ENCODE results near the gene SSNA1. TPM values are rescaled to one million over a fixed set of nuclear protein-coding genes. Genes with fewer than 3 reads are reported as not detected.

Gene SSNA1
- total and polyA plus RNA-seq, 9 of the 15 experiments (the other 6 are each of a cell fraction or from before 2014, with no cell fraction given), result 1.9 to 130 (median 57.1) TPM

- TF ChIP-seq CHAMP1 (IDR thresholded peaks at IDR 0.05) (no peak), ZNF217 (CRISPR knock-in tag; IDR thresholded peaks at IDR 0.05) (no peak), ZNF124 (CRISPR knock-in tag; IDR thresholded peaks at IDR 0.05) (0 out of 2 replicates have a peak, but pooled peaks have one; percentile 19), FOXK2 (conservative IDR thresholded peaks at IDR 0.05 in 1 of 2, IDR thresholded peaks at IDR 0.05 in 1 of 2; ENCODE audit: low read depth in 2 of 2) (peak; percentile 82 to 83; a peak in 3 of 4 replicates), POLR2H (tag; IDR thresholded peaks at IDR 0.05; ENCODE audit: low read depth) (peak; percentile 63), PYGO2 (tag; IDR thresholded peaks at IDR 0.05) (no peak), SAP30 (IDR thresholded peaks at IDR 0.05; ENCODE audit: borderline replicate concordance, insufficient read depth, low read depth, low read length, poor library complexity, severe bottlenecking) (no peak), CEBPB (tag; IDR thresholded peaks at IDR 0.05) (no peak), ZBTB11 (CRISPR knock-in tag; IDR thresholded peaks at IDR 0.05) (peak in 1 of 3 experiments; percentile 72; a peak in 2 of 6 replicates), OTX1 (CRISPR knock-in tag; IDR thresholded peaks at IDR 0.05) (no peak), ZFPM2 (CRISPR knock-in tag; IDR thresholded peaks at IDR 0.05) (no peak), DIDO1 (tag; IDR thresholded peaks at IDR 0.05; ENCODE audit: low read depth) (peak; percentile 94), CREB1 (IDR thresholded peaks at IDR 0.05) (peak; percentile 100), CREB1 (CRISPR knock-in tag; IDR thresholded peaks at IDR 0.05) (peak; percentile 100), HDAC2 (IDR thresholded peaks at IDR 0.05) (peak; percentile 74; the same call in 1 of the 2 replicates), CLOCK (CRISPR knock-in tag; IDR thresholded peaks at IDR 0.05; ENCODE audit: borderline replicate concordance) (no peak)
Observed at GRCh38 chr9:137188490-137189296, at the start of gene SSNA1, which contains the start of gene ANAPC2 (continued).
